Stimulated activated CD4-positive, alpha-beta T cell treated with anti-CD3 and anti-CD28 coated beads, Interleukin-15, amount 100 ng/mL, for 48 hours (primary cell): ENCODE measurements around the gene CYP1B1.
"Not testable (repeated sequence)": the region's sequence is repeated elsewhere in the genome, so short reads cannot be mapped to it uniquely, and the experiment has no call there.

Experiments used
- DNase-seq, 2 donors: peaks; one replicate each; pipeline ENCODE4 v3.0.0-alpha.2; 2020; ENCODE audit warnings: low read depth in 2 of 2

CYP1B1 gene

DNA sequence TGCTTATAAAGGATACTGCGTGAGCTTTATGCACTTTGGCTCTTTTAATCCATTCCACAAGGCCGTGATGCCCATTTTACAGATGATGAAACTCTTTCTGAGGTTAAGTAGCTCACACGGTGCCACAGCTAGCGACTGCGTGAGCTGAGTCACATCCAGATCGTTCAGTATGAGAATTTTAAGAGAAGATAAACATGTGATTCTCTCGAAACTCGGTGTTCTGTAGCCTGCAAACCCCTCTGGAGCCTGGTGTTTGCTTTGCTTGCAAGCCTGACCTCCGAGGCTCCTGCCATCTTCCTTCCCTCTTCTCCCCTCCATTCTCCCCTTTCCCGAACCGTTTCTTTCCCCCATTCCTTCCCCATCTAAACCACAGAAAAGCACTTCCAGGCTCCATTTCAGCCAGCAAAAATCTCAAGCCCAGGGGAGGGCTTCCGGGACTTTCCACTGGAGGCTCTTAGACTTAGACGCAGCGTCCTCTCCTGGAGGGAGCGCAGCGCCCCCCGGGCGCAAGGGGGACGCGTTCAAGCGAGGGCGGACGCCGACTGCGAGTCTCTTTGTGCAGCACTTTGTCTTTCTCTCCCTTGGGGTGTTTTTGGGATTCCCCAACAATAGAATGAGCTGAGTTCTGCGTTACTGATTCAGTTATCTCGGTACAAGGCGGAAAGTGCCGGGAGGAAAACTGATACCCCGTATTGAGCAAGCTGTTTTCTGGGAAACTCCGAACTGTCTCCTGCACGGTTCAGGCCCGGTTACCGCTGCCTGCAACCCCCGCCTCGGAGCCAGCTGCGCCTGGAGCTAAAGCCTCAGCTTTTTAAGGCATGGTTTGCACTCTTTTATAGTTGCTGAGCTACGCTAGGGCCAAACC is 38.0 kb downstream of the CYP1B1 start:
- peak; percentile 13 to 16 for DNase-seq

DNA sequence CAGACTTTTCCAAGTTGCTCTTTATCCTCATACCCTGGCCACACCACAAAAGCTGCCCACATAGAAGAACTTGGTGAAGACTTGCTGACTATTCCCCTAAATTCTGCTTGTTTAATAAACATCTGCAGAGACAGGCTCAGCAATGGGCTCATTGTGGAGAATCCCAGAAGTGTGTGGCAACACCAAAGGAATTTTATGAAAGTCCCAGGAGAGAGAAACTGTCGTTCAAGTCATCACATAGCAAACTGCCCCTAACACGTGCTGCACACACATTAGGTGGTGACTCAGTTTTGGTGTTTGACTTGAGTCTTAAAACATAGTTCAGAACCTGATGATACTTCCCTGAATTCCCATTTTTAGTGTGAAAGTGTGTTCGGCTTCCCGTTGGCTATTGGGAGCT is 38.6 kb downstream of the CYP1B1 start:
- no peak for DNase-seq

- no peak for DNase-seq
These were observed 40.0 kb downstream of the CYP1B1 start for GRCh38 chr2:38035968-38036367.

- DNase-seq: no peak
These were observed 42.3 kb downstream of the CYP1B1 start for GRCh38 chr2:38033646-38034045.

DNA sequence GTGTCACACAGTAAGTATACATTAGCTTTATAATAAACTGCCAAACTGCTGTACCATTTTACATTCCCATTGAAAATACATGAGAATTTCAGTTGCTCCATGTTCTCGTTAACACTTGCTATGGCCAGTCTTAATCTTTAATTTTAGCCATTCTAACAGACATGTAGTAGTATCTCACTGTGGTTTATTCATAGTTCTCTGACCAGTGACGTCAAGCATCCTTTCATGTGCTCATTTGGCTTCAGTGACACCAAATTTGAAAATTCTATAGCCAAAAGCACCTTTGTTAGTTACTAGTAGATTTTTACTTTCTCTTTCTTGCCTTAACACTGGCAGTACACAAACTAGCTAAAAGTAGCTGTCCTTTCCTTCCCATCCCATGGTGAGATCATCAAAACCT is 43.0 kb downstream of the CYP1B1 start:
- no peak for DNase-seq

DNA sequence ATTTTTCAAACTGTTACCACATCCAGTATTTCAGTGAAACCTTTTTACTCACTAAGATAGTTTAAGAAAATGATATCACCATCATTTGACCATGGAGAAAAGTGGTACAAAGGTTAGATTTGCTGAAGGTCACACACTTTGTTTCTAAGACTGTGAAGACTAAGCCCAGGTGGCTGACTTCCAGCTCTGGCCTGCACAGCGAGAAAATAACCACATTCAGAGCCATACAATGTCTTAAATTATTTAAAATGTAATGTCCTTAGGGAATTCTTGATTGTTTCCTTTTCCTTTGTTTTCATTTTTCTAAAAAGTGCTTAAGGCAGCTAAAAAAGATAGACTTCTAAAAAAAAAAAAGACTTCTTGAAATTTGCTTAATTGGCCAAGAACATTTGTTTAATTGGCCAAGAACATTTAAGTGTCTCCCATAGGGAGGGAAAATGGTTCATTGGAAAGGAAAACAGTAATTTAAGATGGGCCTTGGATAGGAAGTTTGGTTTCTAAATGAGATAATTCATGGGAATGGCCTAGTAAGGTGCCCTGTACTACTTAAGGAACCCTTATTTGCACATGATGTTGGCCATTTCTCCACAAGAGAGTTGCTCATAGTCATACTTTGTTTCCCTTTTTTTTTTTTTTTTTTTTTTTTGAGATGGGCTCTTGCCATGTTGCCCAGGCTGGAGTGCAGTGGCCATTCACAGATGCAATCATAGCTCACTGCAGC is 45.2 kb downstream of the CYP1B1 start:
- DNase-seq: no peak

- no peak for DNase-seq
These were observed 46.4 kb downstream of the CYP1B1 start for GRCh38 chr2:38029512-38029911.

DNA sequence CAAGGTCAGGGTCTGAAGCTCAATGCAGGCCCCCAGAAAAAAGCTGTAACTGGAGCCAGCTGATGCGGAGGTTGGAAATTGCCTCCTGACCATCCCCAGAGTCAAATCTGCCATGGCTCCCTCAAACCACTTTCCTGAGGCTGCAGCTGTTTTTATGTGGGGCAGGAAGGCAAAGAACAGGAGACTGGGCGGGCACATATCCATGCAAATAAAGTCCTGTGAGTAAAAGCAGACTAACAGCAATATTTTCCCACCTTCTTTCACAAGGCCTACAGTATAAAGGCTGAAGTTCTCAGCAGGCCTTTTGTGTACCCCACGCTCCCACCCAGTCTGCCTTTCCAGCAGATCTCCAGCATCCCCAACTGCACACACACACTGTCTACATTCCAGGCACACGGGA is 47.1 kb downstream of the CYP1B1 start:
- no peak for DNase-seq

DNA sequence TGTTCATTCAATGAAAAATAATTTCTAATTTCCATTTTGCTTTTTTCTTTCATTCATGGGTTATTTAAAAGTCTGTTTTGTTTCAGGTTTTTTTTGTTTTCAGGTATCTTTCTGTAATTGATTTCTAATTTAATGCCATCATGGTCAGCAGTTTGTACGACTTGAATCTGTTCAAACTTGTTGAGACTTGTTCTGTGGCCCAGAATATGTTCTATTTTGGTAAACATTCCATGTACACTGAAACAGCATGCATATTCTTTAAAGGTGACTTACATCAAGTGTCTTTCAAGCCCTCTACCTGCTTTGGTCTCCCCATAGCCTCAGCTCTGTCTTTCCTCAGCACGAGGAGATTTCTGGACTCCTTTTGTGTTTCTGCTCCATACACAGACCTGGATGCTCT is 49.1 kb downstream of the CYP1B1 start:
- DNase-seq: no peak

DNA sequence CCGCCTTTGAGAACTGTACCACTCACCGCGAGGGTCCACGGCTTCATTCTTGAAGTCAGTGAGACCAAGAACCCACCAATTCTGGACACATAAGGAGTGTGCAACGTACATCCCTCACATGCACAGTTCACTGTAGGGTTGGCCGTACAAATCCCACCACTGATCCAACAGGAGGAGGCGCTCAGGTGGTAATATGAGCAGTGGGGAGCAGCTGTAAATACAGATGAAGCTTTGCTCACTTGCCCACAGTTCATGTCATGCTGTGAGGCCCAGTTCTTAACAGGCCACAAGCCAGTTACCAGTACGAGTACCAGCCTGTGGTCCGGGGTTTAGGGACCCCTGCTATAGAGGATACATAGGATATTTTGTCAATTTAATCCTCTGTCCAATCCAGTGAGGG is 54.4 kb downstream of the CYP1B1 start:
- no peak for DNase-seq

DNA sequence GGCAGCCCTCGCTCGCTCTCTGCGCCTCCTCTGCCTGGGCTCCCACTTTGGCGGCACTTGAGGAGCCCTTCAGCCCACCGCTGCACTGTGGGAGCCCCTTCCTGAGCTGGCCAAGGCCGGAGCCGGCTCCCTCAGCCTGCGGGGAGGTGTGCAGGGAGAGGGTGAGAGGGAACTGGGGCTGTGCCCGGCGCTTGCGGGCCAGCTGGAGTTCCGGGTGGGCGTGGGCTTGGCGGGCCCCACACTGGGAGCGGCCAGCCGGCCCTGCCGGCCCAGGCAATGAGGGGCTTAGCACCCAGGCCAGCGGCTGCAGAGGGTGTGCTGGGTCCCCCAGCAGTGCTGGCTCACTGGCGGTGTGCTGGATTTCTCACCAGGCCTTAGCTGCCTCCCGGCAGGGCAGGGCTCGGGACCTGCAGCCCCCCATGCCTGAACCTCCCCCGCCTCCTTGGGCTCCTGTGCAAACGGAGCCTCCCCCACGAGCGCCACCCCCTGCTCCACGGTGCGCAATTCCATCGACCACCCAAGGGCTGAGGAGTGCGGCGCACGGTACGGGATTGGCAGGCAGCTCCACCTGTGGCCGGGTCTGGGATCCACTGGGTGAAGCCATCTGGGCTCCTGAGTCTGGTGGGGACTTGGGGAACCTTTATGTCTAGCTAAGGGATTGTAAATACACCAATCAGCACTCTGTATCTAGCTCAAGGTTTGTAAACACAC is 55.4 kb downstream of the CYP1B1 start:
- DNase-seq: not testable (repeated sequence)

- DNase-seq: no peak
These were observed 58.1 kb downstream of the CYP1B1 start for GRCh38 chr2:38017836-38018235.
